ENCODE results near the gene HYPK. TPM values are rescaled to one million over a fixed set of nuclear protein-coding genes. Genes with fewer than 3 reads are reported as not detected.
"Not testable (repeated sequence)": the region's sequence is repeated elsewhere in the genome, so short reads cannot be mapped to it uniquely, and the experiment has no call there.

HYPK gene
- total RNA-seq, 1 donor from 2014 or later = 33.8 TPM

GRCh38 chr15:43779016-43779415 is 21.4 kb upstream of the HYPK start:
- Mint-ChIP-seq H3K4me3 (peak overlapping the region; percentile 0), H3K4me1 (peaks cover 21% of the 10 kb centered on the region), H3K36me3 (ENCODE audit: low read depth) (peaks cover 8% of the 10 kb centered on the region), H3K27ac (no peak overlapping the region), H3K27me3 (peaks cover 15% of the 10 kb centered on the region), H3K9me3 (no peaks in the 10 kb centered on the region)
- intact Hi-C loops (cut with micrococcal nuclease) = no loop called here
- no peak for DNase-seq

GRCh38 chr15:43789409-43789808 is 11.0 kb upstream of the HYPK start:
- H3K4me3 Mint-ChIP-seq = no peak overlapping the region

GRCh38 chr15:43791993-43792760 is 8.2 kb upstream of the HYPK start, which contains the start of gene SERF2:
Gene SERF2 (plus strand): TSS chr15:43792320. CDS start chr15:43792377, 57 bp downstream.
- H3K36me3 Mint-ChIP-seq (ENCODE audit: low read depth) = peaks cover 47% of the 10 kb centered on the region
- intact Hi-C loops (cut with micrococcal nuclease) = loop anchor here (1.0 to 2.0 kb wide), 4 partner anchors 8 to 43 kb away; partner anchors contain the start of genes HYPK, SERINC4 and WDR76
- peak; percentile 100 for DNase-seq
- no peaks in the 10 kb centered on the region for H3K9me3 Mint-ChIP-seq
- H3K4me3 Mint-ChIP-seq = peak within 1 kb of the TSS; percentile 98
- H3K4me1 Mint-ChIP-seq = peaks cover 28% of the 10 kb centered on the region
- H3K27me3 Mint-ChIP-seq = no peaks in the 10 kb centered on the region
- H3K27ac Mint-ChIP-seq = peak within 1 kb of the TSS; percentile 97

More at GRCh38 chr15:43789409-43789808, 11.0 kb upstream of the HYPK start:
- Mint-ChIP-seq H3K27ac (no peak overlapping the region), H3K36me3 (ENCODE audit: low read depth) (peaks cover 22% of the 10 kb centered on the region), H3K27me3 (no peaks in the 10 kb centered on the region), H3K9me3 (no peaks in the 10 kb centered on the region), H3K4me1 (peaks cover 20% of the 10 kb centered on the region)
- DNase-seq = no peak
- intact Hi-C loops (cut with micrococcal nuclease) = no loop called here

GRCh38 chr15:43792761-43793476 is 7.5 kb upstream of the HYPK start:
- intact Hi-C loops (cut with micrococcal nuclease) = loop anchor here (1.0 to 2.0 kb wide), 3 partner anchors 7 to 44 kb away; partner anchors contain the start of genes HYPK, SERINC4 and WDR76
- DNase-seq = peak; percentile 80
- H3K27me3 Mint-ChIP-seq = no peaks in the 10 kb centered on the region
- peaks cover 28% of the 10 kb centered on the region for H3K4me1 Mint-ChIP-seq
- peak overlapping the region; percentile 97 for H3K27ac Mint-ChIP-seq
- peaks cover 51% of the 10 kb centered on the region for H3K36me3 Mint-ChIP-seq (ENCODE audit: low read depth)
- no peaks in the 10 kb centered on the region for H3K9me3 Mint-ChIP-seq
- H3K4me3 Mint-ChIP-seq = peak overlapping the region; percentile 98

- H3K27ac Mint-ChIP-seq = peak overlapping the region; percentile 97
- no peaks in the 10 kb centered on the region for H3K9me3 Mint-ChIP-seq
- H3K36me3 Mint-ChIP-seq (ENCODE audit: low read depth) = peaks cover 56% of the 10 kb centered on the region
- peak overlapping the region; percentile 98 for H3K4me3 Mint-ChIP-seq
- DNase-seq = no peak
- H3K4me1 Mint-ChIP-seq = peaks cover 33% of the 10 kb centered on the region
- intact Hi-C loops (cut with micrococcal nuclease) = loop anchor here (2.0 kb wide), 2 partner anchors 33 to 45 kb away; partner anchors contain the start of gene WDR76
- no peaks in the 10 kb centered on the region for H3K27me3 Mint-ChIP-seq
These were observed 6.8 kb upstream of the HYPK start for GRCh38 chr15:43793647-43794046.

- no peak for DNase-seq
- peaks cover 63% of the 10 kb centered on the region for H3K36me3 Mint-ChIP-seq (ENCODE audit: low read depth)
- H3K4me3 Mint-ChIP-seq = peak overlapping the region; percentile 98
- H3K4me1 Mint-ChIP-seq = peaks cover 37% of the 10 kb centered on the region
- H3K9me3 Mint-ChIP-seq = no peaks in the 10 kb centered on the region
- peak overlapping the region; percentile 71 for H3K27ac Mint-ChIP-seq
- H3K27me3 Mint-ChIP-seq = no peaks in the 10 kb centered on the region
- intact Hi-C loops (cut with micrococcal nuclease) = no loop called here
These were observed 5.9 kb upstream of the HYPK start for GRCh38 chr15:43794269-43795037.

GRCh38 chr15:43795197-43795596 is 5.2 kb upstream of the HYPK start:
- peaks cover 69% of the 10 kb centered on the region for H3K36me3 Mint-ChIP-seq (ENCODE audit: low read depth)
- H3K27me3 Mint-ChIP-seq = no peaks in the 10 kb centered on the region
- H3K27ac Mint-ChIP-seq = no peak overlapping the region
- no peaks in the 10 kb centered on the region for H3K9me3 Mint-ChIP-seq
- intact Hi-C loops (cut with micrococcal nuclease) = no loop called here
- H3K4me3 Mint-ChIP-seq = peak overlapping the region; percentile 7
- peaks cover 45% of the 10 kb centered on the region for H3K4me1 Mint-ChIP-seq
- no peak for DNase-seq

GRCh38 chr15:43795997-43796396 is 4.4 kb upstream of the HYPK start:
- no peak for DNase-seq
- Mint-ChIP-seq H3K4me1 (peaks cover 48% of the 10 kb centered on the region), H3K4me3 (no peak overlapping the region), H3K36me3 (ENCODE audit: low read depth) (peaks cover 76% of the 10 kb centered on the region), H3K27ac (no peak overlapping the region), H3K27me3 (no peaks in the 10 kb centered on the region), H3K9me3 (no peaks in the 10 kb centered on the region)
- intact Hi-C loops (cut with micrococcal nuclease) = no loop called here

- Mint-ChIP-seq H3K36me3 (ENCODE audit: low read depth) (peaks cover 82% of the 10 kb centered on the region), H3K27ac (peak overlapping the region; percentile 3), H3K9me3 (no peaks in the 10 kb centered on the region), H3K4me3 (no peak overlapping the region), H3K4me1 (peaks cover 51% of the 10 kb centered on the region), H3K27me3 (no peaks in the 10 kb centered on the region)
- DNase-seq = no peak
- intact Hi-C loops (cut with micrococcal nuclease) = no loop called here
These were observed 3.8 kb upstream of the HYPK start for GRCh38 chr15:43796566-43796965.

- H3K4me3 Mint-ChIP-seq = peak overlapping the region; percentile 96
- H3K4me1 Mint-ChIP-seq = peaks cover 40% of the 10 kb centered on the region
These were observed 1.0 kb upstream of the HYPK start for GRCh38 chr15:43799209-43799944.

GRCh38 chr15:43799945-43800285 is 484 bp upstream of the HYPK start, which contains the start of gene SERINC4:
Gene SERINC4 (minus strand): TSS chr15:43800220. CDS start chr15:43799986, 234 bp downstream.
- intact Hi-C loops (cut with micrococcal nuclease) = loop anchor here (1.0 to 10.0 kb wide), 3 partner anchors 8 to 615 kb away; partner anchors contain the start of genes CCNDBP1, MFAP1 and SERF2
- Mint-ChIP-seq H3K4me1 (peaks cover 35% of the 10 kb centered on the region), H3K4me3 (peak within 1 kb of the TSS; percentile 96), H3K36me3 (ENCODE audit: low read depth) (peaks cover 71% of the 10 kb centered on the region), H3K27ac (peak within 1 kb of the TSS; percentile 98), H3K9me3 (no peaks in the 10 kb centered on the region), H3K27me3 (no peaks in the 10 kb centered on the region)
- DNase-seq = no peak

More at GRCh38 chr15:43799209-43799944, 1.0 kb upstream of the HYPK start:
- Mint-ChIP-seq H3K27ac (peak overlapping the region; percentile 98), H3K36me3 (ENCODE audit: low read depth) (peaks cover 71% of the 10 kb centered on the region), H3K9me3 (no peaks in the 10 kb centered on the region), H3K27me3 (no peaks in the 10 kb centered on the region)
- DNase-seq = no peak
- intact Hi-C loops (cut with micrococcal nuclease) = no loop called here

GRCh38 chr15:43802676-43803075 is 2.3 kb downstream of the HYPK start:
- H3K27ac Mint-ChIP-seq = not testable (repeated sequence)

More at GRCh38 chr15:43802676-43803075, 2.3 kb downstream of the HYPK start:
- intact Hi-C loops (cut with micrococcal nuclease) = loop anchor here (10.0 kb wide), 1 partner anchor 618 kb away; the partner anchor contains the start of gene CCNDBP1
- not testable (repeated sequence) for H3K4me3 Mint-ChIP-seq, H3K27me3 Mint-ChIP-seq, H3K9me3 Mint-ChIP-seq, DNase-seq
- H3K36me3 Mint-ChIP-seq (ENCODE audit: low read depth) = peaks cover 71% of the 10 kb centered on the region
- H3K4me1 Mint-ChIP-seq = peaks cover 31% of the 10 kb centered on the region

All from activated CD4-positive, alpha-beta T cell treated with anti-CD3 and anti-CD28 coated beads, Interleukin-2, amount 10 ng/mL, durations not matched to agents 24 days and 14 days (primary cell).